ENCODE data around the gene KCNQ1OT1.

Gene KCNQ1OT1

GRCh38 chr11:2669634-2670469 lies 29.9 kb downstream of the KCNQ1OT1 start:
- DNase-seq (ENCODE audit: low read depth in 1 of 2, low spot score in 1 of 2) = no peak

GRCh38 chr11:2668876-2669275 lies 30.9 kb downstream of the KCNQ1OT1 start:
- DNase-seq (ENCODE audit: low read depth in 1 of 2, low spot score in 1 of 2) = no peak

- no peak for DNase-seq (ENCODE audit: low read depth in 1 of 2, low spot score in 1 of 2)
Measured at GRCh38 chr11:2667940-2668339, 31.9 kb downstream of the KCNQ1OT1 start.

GRCh38 chr11:2666828-2667570 lies 32.8 kb downstream of the KCNQ1OT1 start:
- DNase-seq (ENCODE audit: low read depth in 1 of 2, low spot score in 1 of 2) = no peak

- no peak for DNase-seq (ENCODE audit: low read depth in 1 of 2, low spot score in 1 of 2)
Measured at GRCh38 chr11:2666401-2666741, 33.4 kb downstream of the KCNQ1OT1 start.

GRCh38 chr11:2665526-2666400 lies 34.0 kb downstream of the KCNQ1OT1 start:
- DNase-seq (ENCODE audit: low read depth in 1 of 2, low spot score in 1 of 2) = no peak

- no peak for DNase-seq (ENCODE audit: low read depth in 1 of 2, low spot score in 1 of 2)
Measured at GRCh38 chr11:2664791-2665525, 34.8 kb downstream of the KCNQ1OT1 start.

- no peak for DNase-seq (ENCODE audit: low read depth in 1 of 2, low spot score in 1 of 2)
Measured at GRCh38 chr11:2664376-2664775, 35.4 kb downstream of the KCNQ1OT1 start.

GRCh38 chr11:2663915-2664314 lies 35.9 kb downstream of the KCNQ1OT1 start:
- DNase-seq (ENCODE audit: low read depth in 1 of 2, low spot score in 1 of 2) = no peak

GRCh38 chr11:2663506-2663905 lies 36.3 kb downstream of the KCNQ1OT1 start:
- no peak for DNase-seq (ENCODE audit: low read depth in 1 of 2, low spot score in 1 of 2)

- no peak for DNase-seq (ENCODE audit: low read depth in 1 of 2, low spot score in 1 of 2)
Measured at GRCh38 chr11:2662430-2663299, 37.1 kb downstream of the KCNQ1OT1 start.

GRCh38 chr11:2662024-2662312 lies 37.8 kb downstream of the KCNQ1OT1 start:
- no peak for DNase-seq (ENCODE audit: low read depth in 1 of 2, low spot score in 1 of 2)

GRCh38 chr11:2661173-2662023 lies 38.4 kb downstream of the KCNQ1OT1 start:
- no peak for DNase-seq (ENCODE audit: low read depth in 1 of 2, low spot score in 1 of 2)

GRCh38 chr11:2660357-2660939 lies 39.3 kb downstream of the KCNQ1OT1 start:
- DNase-seq (ENCODE audit: low read depth in 1 of 2, low spot score in 1 of 2) = no peak

GRCh38 chr11:2657697-2658284 lies 42.0 kb downstream of the KCNQ1OT1 start:
- no peak for DNase-seq (ENCODE audit: low read depth in 1 of 2, low spot score in 1 of 2)

- DNase-seq (ENCODE audit: low read depth in 1 of 2, low spot score in 1 of 2) = no peak
Measured at GRCh38 chr11:2656859-2657258, 42.9 kb downstream of the KCNQ1OT1 start.

GRCh38 chr11:2655834-2656622 lies 43.8 kb downstream of the KCNQ1OT1 start:
- no peak for DNase-seq (ENCODE audit: low read depth in 1 of 2, low spot score in 1 of 2)

All from activated CD4-positive, alpha-beta T cell treated with anti-CD3 and anti-CD28 coated beads, Interleukin-2, amount 50 U/mL, for 24 hours (primary cell).